ENCODE measurements around the gene SLC6A7.

SLC6A7 gene

DNA sequence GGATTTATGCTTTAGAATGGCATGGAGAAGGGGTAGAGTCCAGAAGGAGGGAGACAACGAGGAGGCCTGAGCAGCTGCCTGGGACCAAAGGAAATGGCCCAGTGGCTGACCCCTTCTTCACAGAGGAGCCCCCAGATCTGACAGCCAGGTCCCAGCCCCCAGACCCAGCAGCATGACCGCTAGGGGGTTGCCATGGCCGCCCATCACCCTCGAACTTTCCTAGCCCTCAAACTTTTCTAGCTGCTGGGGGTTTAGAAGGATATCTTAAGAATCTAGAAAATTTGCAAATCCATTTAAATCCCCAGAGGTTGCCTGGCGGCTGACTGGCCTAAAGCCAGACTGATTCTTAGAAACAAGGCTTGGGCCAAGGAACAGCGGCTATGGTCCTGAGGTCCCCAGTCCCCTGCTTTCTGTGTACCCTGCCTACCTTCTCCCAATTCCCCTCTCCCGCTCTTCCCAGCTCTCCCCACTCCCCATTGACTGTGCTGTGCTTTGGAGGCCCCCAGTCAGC lies 35.2 kb upstream of the SLC6A7 start:
- peak overlapping the region in 19 of 21 experiments; percentile 56 to 88 (median 74) for H3K27ac ChIP-seq
- H3K4me3 ChIP-seq: peak overlapping the region; percentile 25 to 43 (median 33)

DNA sequence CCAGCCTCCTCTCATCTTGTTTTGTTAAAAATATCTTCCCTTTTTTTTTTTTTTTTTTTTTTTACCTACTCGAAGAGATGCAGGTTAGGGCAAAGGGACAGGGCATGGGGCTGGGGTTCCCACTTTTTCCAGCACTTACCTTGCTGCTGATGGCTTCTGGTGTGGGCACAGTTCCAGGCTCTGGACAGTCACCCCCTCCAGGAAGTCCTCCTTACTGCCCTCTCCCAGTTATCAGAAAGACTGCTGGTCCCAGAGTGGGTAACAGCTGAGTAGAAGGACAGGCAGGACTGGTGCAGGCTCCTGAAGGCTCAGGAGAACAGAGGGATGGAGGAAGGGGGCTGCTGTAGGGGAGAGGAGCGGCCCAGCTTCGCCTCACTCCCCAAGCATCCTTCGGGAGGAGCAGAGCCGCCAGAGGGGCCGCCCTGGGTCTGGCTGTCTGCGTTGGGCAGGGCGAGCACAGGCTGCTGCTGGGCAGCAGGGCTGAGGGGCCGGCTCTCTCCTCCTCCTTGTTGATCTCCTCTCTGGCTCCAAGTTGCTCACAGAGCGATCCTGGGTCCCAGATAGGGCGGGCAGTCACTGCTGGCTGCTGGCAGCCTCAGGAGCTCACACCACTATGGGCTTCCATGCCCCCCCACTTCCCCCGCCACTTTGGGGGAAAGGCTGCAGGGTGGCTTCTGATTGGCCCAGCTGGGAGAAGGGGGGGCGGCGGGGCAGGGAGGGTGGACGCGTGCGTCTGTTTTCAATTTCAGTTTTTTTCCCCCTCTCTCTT lies 34.4 kb upstream of the SLC6A7 start, which contains the start of gene PDGFRB:
Gene PDGFRB (minus strand): TSS at position 588 of the 769 bp plus-strand sequence. CDS start 18,798 bp downstream, outside the sequence.
- H3K27ac ChIP-seq: peak within 1 kb of the TSS in 20 of 21 experiments; percentile 56 to 88 (median 72)
- H3K4me3 ChIP-seq: peak within 1 kb of the TSS; percentile 25 to 43 (median 33)

DNA sequence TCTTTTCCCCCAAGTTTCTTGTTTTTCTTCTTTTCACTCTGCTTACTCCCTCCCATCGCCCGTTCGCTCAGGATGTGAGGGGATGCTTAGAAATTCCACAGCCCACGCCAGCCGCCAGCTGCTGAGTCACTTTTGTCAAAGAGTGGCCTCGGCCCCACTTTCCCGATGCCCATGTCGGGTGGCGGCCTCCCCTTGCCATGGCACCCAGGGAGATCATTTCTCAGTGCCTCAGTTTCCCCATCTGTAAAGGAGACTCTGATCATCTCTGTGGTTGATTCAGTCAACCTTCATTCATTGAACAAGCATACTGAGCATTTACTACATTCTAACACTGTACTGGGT lies 33.9 kb upstream of the SLC6A7 start:
- H3K4me3 ChIP-seq: peak overlapping the region; percentile 25 to 43 (median 33)
- peak overlapping the region in 17 of 21 experiments; percentile 3 to 88 (median 60) for H3K27ac ChIP-seq

DNA sequence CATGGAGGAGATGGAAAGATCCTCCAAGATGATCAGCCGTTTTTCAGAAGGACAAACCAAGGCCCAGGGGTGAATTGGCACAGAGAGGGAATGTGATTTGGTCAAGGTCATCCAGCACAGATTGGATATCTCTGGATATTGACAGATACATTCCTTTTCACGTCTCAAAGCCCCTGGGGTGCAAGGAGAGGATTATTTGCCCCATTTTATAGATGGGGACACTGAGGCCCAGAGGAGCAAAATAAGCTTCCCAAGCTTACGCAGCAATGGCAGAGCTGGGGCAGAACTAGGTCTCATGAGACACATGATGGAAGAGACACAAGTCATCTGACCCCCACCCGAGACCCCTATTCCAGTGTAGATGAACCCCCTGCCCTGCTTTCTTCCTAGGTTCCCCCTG lies 33.3 kb upstream of the SLC6A7 start:
- Histone ChIP-seq H3K4me3 (peak overlapping the region in 1 of 7 experiments; percentile 25), H3K27ac (peak overlapping the region in 17 of 21 experiments; percentile 3 to 92 (median 60))

DNA sequence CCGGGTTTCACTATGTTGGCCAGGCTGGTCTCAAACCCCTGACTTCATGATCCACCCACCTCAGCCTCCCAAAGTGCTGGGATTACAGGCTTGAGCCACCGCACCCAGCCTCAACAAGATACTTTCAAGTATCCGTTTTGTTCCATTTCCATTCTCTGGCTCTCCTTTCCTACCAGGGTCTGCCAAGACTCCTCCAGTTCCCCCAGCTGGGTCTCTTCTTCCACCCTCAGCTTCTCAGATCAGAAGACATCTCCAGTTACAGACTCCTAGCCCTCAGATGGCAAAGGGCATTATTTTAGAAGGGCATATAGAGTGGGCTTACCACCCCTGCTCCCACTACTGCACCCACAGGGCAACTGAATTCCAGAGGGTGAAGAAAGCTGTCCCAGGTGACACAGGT lies 32.7 kb upstream of the SLC6A7 start:
- H3K4me3 ChIP-seq: no peak overlapping the region
- peak overlapping the region in 14 of 21 experiments; percentile 18 to 92 (median 62) for H3K27ac ChIP-seq

DNA sequence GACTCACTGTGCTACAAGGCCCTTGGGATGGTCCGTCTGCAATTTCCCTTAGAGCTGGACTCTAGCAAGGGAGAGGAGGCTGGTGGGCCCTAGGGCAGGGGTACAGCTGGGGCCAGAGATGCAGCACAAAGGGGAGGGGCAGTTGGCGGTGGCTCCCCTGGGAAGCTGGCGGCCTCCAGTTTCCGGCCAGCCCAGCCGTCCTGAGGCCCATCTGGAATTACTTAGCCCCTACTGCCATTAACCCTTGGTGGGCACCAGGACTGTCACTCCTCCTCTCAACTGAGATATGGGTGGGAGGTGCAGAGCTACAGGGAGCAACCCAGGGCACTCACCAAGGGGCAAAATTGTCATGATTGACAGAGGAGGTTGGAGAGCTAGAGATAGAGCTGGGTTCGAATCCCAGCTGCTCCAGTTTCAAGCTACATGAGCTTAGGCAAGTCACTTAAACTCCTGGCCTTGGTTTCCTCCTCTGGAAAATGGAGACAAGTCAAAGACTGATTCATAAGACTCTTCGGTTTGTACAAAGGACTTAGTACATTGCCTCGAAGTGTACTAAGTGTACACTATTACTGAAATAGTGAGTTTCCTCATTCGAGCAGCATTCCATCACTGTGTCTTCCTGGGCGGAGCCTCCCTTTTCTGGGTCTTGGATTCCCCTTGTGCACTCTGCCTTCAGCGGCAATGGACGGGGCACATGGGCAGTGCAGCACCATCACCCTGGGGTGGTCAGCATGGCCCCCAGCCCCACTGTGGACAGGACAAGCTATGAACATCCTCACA lies 31.5 kb upstream of the SLC6A7 start:
- Histone ChIP-seq H3K27ac (peak overlapping the region in 19 of 21 experiments; percentile 25 to 92 (median 70)), H3K4me3 (no peak overlapping the region)

DNA sequence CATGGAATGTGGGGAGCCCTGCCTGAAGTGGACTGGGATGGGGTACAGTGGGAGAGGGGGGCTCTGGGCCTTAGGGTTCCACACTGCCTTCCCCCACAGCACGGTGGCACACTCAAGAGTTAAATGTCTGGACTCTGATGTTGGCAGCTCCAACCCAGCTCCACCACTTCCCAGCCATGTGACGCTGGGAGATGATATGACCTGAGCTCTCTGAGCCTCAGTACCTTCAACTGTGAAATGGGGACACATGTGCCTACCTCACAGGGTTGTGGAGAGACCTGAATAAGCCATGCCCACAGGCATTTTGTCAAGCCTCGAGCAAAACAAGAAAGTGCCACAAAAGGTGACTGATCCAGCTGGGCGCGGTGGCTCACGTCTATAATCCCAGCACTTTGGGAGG lies 30.8 kb upstream of the SLC6A7 start:
- peak overlapping the region in 19 of 21 experiments; percentile 28 to 92 (median 72) for H3K27ac ChIP-seq
- H3K4me3 ChIP-seq: no peak overlapping the region

DNA sequence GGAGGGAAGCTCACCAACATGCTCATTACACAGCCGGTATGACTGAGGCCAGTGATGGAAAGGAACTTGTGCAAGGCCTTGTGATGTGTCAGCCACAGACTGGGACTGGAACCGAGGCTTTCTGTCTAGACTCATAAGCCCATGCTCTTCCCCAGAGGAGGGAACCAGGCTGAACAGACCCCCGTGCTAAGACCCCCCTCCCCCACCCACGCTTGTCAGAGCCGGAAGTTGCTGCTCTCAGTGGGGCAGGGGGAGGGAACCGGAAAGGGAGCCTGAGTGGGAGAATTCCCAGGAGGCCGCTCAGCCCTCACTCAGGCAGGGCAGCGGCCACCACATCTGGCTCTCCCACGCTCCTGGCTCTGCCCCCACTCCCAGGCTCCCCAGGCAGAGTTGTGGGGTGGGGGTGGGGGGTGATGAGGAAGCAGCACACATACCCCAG lies 30.1 kb upstream of the SLC6A7 start:
- no peak overlapping the region for H3K4me3 ChIP-seq
- peak overlapping the region in 19 of 21 experiments; percentile 14 to 92 (median 73) for H3K27ac ChIP-seq

DNA sequence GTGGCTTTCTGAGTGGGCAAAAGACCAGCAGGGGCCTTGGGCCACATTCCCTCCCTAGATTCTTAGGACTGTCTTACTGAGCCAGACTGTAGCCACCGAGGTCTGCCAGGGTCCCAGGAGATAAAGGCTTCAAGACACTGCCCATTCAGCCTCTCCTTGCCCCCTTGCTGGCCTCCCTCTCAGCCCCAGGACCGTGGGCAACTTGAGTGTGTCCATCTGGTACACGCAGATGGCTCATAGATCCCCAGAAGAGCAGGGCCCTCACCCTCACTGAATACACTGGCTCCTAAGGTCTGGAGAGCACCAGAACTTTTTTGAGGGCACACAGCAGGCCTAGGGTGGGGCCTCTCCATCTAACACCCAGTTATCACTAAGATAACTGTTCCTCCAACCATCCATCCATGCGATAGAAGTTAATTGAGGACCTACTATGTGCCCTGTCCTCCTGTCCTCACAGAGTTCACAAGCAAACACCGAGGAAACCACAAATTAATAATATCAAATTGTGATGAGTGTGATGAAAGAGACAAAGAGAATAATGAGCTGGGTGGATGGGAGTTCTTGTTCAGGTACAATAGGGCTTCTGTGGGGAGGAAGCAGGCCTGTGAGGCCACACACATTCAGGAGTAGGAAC lies 29.3 kb upstream of the SLC6A7 start:
- no peak overlapping the region for H3K4me3 ChIP-seq
- peak overlapping the region in 19 of 21 experiments; percentile 14 to 92 (median 73) for H3K27ac ChIP-seq

DNA sequence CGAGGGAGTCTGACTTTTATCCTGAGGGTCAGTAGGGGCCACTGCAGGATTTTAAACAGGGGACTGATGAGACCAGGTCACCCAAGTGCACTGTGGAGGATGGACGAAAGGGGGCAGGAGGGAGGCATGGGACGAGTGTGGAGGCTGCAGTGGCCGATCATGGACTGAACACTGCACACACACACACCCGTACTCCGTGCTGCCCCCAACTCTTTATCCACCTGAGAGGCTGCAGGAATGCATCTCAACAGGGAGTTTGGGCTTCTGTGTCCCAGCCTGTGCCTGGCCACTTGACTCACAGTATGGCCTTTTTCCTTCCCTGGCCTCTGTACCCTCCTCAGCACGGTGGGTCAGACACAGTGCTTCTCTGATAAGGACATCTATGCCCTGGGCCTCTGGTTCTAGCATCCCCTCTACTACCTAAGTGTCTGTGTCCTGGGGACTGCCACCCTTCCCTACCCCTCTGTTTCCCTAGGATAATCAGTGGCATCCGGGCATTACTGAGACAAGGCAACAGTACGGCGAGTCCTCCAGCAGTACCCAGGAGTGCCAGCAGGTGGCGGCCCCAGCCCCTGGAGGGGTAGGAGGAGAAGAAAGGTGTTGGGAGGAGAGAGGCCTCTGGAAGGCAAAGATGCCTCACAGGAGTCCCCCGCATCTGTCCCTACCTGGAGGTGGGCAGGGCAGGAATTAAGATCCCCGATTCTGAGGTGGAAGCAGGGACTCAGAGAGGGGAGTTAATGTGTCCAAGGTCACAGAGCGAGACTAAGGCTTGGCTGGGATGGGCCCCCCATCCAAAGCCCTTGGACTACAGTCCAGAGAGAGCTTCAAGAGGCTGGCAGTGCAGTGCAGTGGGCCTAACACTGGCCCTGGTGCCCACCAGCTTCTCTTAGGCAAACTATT lies 28.4 kb upstream of the SLC6A7 start:
- Histone ChIP-seq H3K27ac (peak overlapping the region in 13 of 21 experiments; percentile 21 to 92 (median 73)), H3K4me3 (no peak overlapping the region)

DNA sequence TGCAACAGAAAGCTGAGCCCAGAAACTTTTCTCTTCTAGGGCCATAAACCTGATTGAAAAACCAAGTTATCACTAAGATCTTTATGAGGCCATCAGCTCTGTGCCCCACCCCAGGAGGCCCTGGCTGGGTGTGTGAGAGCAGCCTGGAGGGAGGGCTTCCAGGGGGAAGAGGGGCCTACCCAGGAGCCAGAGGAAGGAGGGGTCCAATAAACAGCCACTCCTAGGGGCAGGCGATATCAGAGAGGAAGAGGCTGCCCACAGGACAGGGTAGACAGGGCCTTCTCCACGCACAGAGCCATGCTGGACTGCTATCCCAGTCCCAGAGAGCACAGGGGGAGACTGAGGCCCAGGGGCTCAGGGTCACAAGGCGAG lies 27.7 kb upstream of the SLC6A7 start:
- Histone ChIP-seq H3K4me3 (no peak overlapping the region), H3K27ac (peak overlapping the region in 6 of 21 experiments; percentile 8 to 88 (median 56))

DNA sequence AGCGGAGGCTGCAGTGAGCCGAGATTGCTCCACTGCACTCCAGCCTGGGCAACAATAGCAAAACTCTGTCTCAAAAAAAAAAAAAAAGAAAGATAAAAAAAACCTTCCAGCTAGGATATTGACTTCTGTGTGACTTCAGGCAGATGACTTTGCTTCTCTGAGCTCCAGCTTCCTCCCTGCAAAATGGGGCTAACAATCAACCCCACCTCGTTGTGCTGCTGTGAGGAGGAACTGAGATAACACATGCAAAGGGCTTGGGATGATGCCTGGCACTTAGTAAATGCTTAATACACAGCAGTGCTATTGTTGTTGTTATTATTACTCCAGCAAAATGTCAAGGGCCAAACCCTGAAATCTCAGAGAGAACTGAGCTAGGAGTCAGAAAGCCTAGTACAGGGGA lies 26.8 kb upstream of the SLC6A7 start:
- Histone ChIP-seq H3K27ac (peak overlapping the region in 6 of 21 experiments; percentile 21 to 79 (median 40)), H3K4me3 (no peak overlapping the region)

DNA sequence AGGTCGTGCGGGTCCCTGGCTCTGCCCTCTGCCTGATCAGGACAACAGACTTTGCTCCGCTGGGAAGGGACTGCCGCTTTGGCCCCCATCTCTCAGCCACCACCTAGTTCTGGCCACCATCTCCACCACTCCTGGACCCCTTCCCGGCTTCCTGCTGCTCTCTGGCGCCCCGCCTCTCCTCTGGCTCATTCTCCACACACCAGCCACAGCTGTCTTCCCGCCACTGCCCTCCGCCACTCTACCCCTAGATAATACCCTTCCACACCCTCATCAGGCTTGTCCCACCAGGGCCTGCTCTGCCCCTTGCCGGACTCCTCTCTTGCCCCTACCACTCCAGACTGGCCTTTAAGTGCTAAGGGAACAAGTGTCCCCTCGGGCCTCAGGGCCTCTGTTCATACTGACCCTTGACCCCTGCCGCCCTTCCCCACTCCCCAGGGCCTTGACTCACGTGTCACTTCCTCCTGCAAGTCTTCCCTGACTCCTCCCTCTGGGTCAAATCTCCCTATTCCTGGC lies 26.3 kb upstream of the SLC6A7 start:
- no peak overlapping the region for H3K4me3 ChIP-seq

DNA sequence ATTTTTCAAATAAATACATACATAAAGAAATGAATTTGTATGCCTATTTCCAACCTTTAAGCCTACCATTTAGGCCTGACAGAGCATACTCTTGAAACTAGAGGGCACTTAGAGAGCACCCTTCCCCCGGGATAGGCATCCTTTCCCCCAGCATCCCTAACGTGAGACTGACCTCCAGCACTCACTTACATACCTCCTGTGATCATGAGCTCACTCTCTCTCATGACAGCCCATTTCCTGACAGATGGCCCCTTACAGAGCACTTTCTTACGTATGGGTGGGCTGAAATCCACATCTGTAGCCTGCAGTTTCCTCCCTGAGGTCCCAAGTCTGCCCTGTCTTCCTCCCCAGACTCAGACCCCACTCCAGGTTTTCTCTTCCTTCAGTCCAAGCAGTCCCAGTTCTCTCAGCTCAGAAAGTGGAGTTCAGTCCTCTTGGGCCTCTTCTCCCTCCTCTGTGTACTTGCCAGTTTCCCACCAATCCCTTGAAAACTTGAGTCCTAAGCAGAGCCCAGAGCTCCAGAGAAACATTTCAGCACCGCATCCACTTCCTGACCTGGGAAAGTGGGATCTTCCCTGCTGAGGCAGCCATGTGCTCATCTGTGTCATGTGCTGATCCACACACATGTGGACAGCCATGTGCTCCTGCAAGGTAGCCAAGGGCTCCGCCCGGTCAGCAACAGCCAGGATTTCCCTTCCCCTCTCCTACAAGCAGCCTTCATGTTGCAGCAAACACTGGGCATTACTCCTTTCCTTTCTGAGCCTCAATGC lies 25.5 kb upstream of the SLC6A7 start:
- H3K27ac ChIP-seq: peak overlapping the region in 12 of 21 experiments; percentile 3 to 79 (median 28)
- H3K4me3 ChIP-seq: no peak overlapping the region

More for the DNA sequence above, 26.3 kb upstream of the SLC6A7 start:
- H3K27ac ChIP-seq: peak overlapping the region in 10 of 21 experiments; percentile 15 to 79 (median 40)

DNA sequence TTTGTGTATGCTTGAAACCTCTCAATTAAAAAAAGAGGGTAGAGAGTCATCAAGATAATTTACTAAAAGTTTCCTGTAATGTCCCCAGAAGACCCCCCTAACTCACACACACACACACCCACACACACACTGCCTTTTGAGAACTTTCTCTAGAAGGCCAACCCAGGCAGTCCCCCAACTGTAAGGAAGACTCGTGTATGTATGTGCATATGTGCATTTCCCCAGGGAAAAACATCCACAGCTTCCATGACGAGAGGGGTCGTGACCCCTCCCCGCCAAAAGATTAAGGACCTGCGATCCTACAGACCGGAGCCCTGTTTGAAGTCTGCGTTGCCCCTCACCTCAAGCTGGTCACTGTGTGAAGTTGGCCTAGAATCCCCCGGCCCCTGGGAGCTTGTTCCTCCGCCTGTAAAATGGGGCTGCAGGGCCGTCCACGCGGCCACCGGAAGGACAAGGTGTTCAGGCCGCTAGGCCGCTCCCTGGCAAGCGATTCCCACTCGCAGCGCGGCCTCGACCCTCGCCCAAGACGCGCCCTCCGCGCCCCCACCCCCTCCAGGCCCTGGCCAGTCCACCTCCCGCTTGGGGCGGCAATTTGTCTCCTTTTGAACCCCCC lies 23.7 kb upstream of the SLC6A7 start:
- Histone ChIP-seq H3K27ac (no peak overlapping the region), H3K4me3 (no peak overlapping the region)

DNA sequence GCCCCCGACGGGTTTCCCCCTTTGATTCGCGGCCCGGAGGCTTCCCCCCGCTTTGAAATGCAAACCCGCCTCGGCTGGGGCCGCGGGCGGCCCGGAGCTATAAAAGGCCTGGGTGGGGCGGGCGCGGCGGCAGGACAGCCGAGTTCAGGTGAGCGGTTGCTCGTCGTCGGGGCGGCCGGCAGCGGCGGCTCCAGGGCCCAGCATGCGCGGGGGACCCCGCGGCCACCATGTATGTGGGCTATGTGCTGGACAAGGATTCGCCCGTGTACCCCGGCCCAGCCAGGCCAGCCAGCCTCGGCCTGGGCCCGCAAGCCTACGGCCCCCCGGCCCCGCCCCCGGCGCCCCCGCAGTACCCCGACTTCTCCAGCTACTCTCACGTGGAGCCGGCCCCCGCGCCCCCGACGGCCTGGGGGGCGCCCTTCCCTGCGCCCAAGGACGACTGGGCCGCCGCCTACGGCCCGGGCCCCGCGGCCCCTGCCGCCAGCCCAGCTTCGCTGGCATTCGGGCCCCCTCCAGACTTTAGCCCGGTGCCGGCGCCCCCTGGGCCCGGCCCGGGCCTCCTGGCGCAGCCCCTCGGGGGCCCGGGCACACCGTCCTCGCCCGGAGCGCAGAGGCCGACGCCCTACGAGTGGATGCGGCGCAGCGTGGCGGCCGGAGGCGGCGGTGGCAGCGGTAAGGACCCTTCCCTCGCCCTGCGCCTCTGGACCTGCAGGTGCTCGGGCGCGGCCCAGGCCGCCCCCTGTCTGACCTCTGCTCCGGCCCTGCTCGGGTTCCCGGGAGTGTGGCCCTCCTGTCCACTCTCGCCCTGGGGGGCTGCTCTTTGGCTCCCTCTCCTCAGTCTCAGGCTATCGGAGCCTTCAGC lies 23.0 kb upstream of the SLC6A7 start, which contains the start of gene CDX1:
Gene CDX1 (plus strand): TSS at position 129 of the 862 bp plus-strand sequence. CDS start 99 bp downstream, at position 228.
- no peak within 1 kb of the TSS for H3K27ac ChIP-seq
- H3K4me3 ChIP-seq: no peak within 1 kb of the TSS

Data from skin epidermis (tissue), 12 donors.